HG02642 (cell line): Measurements from ENCODE around the gene PRR19.

Source experiments
- ATAC-seq: cut with Tn5 transposase; IDR thresholded peaks from one replicate; pipeline ENCODE4 v1.9.1; 2021; ENCODE audit warnings: mild to moderate bottlenecking; ENCODE audit not compliant: unreplicated experiment, poor library complexity

The PRR19 gene

GRCh38 chr19:42281827-42282762 is 19.8 kb upstream of the PRR19 start:
- no peak for ATAC-seq

- ATAC-seq: no peak
Observed at GRCh38 chr19:42282819-42283187, 19.1 kb upstream of the PRR19 start.

GRCh38 chr19:42283188-42284065 is 18.5 kb upstream of the PRR19 start:
- ATAC-seq: peak; percentile 50

- peak; percentile 41 for ATAC-seq
Observed at GRCh38 chr19:42284066-42284501, 17.8 kb upstream of the PRR19 start.

- ATAC-seq: no peak
Observed at GRCh38 chr19:42284591-42285341, 17.2 kb upstream of the PRR19 start.

GRCh38 chr19:42285541-42285941 is 16.4 kb upstream of the PRR19 start:
- ATAC-seq: no peak

GRCh38 chr19:42285988-42286348 is 16.0 kb upstream of the PRR19 start:
- ATAC-seq: no peak

GRCh38 chr19:42286349-42287016 is 15.4 kb upstream of the PRR19 start:
- no peak for ATAC-seq

- ATAC-seq: no peak
Observed at GRCh38 chr19:42287017-42287826, 14.7 kb upstream of the PRR19 start.

GRCh38 chr19:42287827-42288107 is 14.2 kb upstream of the PRR19 start:
- ATAC-seq: no peak

- ATAC-seq: no peak
Observed at GRCh38 chr19:42288387-42288786, 13.5 kb upstream of the PRR19 start.

GRCh38 chr19:42288881-42289555 is 12.9 kb upstream of the PRR19 start:
- ATAC-seq: no peak

- no peak for ATAC-seq
Observed at GRCh38 chr19:42289556-42290041, 12.3 kb upstream of the PRR19 start.

GRCh38 chr19:42290136-42290522 is 11.8 kb upstream of the PRR19 start:
- ATAC-seq: no peak

GRCh38 chr19:42290523-42291434 is 11.2 kb upstream of the PRR19 start:
- no peak for ATAC-seq

- ATAC-seq: no peak
Observed at GRCh38 chr19:42291435-42291810, 10.5 kb upstream of the PRR19 start.

- ATAC-seq: no peak
Observed at GRCh38 chr19:42292042-42292960, 9.6 kb upstream of the PRR19 start.
